HL-60 (cell line): ENCODE data around the gene VWC2.

Experiments used
- DNase-seq, 2 experiments: peaks; one replicate each; pipeline ENCODE4 v3.0.0-alpha.2; 2010 to 2020; ENCODE audit warnings: low read depth in 1 of 2, low spot score in 1 of 2
- H3K27ac ChIP-seq: fragments of 250-450 bp; sonication (Bioruptor Pico); replicated peaks from 2 replicates; pipeline ENCODE4 v1.5.1; 2020; ENCODE audit warnings: mild to moderate bottlenecking, moderate library complexity
- H3K27me3 ChIP-seq: fragments of 250-450 bp; sonication (Bioruptor Pico); 2 replicates; pipeline ENCODE4 v1.5.1; 2021; ENCODE audit warnings: mild to moderate bottlenecking, moderate library complexity; ENCODE audit not compliant: insufficient read depth, poor library complexity, severe bottlenecking
- H3K4me3 ChIP-seq: replicated peaks from 2 replicates; pipeline ENCODE4 v1.5.1; 2011; ENCODE audit warnings: mild to moderate bottlenecking, control low read depth, low read length; ENCODE audit not compliant: insufficient read depth
- CTCF ChIP-seq: IDR thresholded peaks from one replicate; pipeline ENCODE4 v1.5.1; 2011; ENCODE audit warnings: low read length, control low read depth, inconsistent platforms; ENCODE audit not compliant: insufficient read depth
- GABPA ChIP-seq: IDR thresholded peaks from 2 replicates; pipeline ENCODE4 v1.6.1; 2012; ENCODE audit warnings: low read depth
- POLR2AphosphoS5 ChIP-seq: IDR thresholded peaks from 2 replicates; pipeline ENCODE4 v1.6.1; 2012; ENCODE audit warnings: low read depth
- REST ChIP-seq: IDR thresholded peaks from 2 replicates; pipeline ENCODE4 v1.6.1; 2012; ENCODE audit warnings: low read depth; ENCODE audit not compliant: insufficient replicate concordance
- SPI1 ChIP-seq: IDR thresholded peaks from 2 replicates; pipeline ENCODE4 v1.6.1; 2012; ENCODE audit warnings: low read depth, mild to moderate bottlenecking, borderline replicate concordance

Gene VWC2

GRCh38 chr7:49775065-49775948, 1.9 kb downstream of the VWC2 start:
- H3K27ac ChIP-seq: no peak overlapping the region
- H3K4me3 ChIP-seq: no peak overlapping the region
- DNase-seq: no peak
- TF ChIP-seq POLR2AphosphoS5 (no peak), REST (no peak), SPI1 (no peak), CTCF (no peak), GABPA (no peak)
- peaks cover 64% of the 10 kb centered on the region for H3K27me3 ChIP-seq

- peaks cover 62% of the 10 kb centered on the region for H3K27me3 ChIP-seq
- TF ChIP-seq CTCF (no peak), SPI1 (no peak), GABPA (no peak)
- no peak overlapping the region for H3K4me3 ChIP-seq
- no peak for DNase-seq
- H3K27ac ChIP-seq: no peak overlapping the region
Measured at GRCh38 chr7:49775949-49776443, 2.6 kb downstream of the VWC2 start.

GRCh38 chr7:49776994-49777393, 3.6 kb downstream of the VWC2 start:
- peaks cover 55% of the 10 kb centered on the region for H3K27me3 ChIP-seq

More at GRCh38 chr7:49776994-49777393, 3.6 kb downstream of the VWC2 start:
- Histone ChIP-seq H3K27ac (no peak overlapping the region), H3K4me3 (no peak overlapping the region)
- TF ChIP-seq CTCF (peak; percentile 6), REST (no peak)
- DNase-seq: no peak
